SU-DHL-6 (cell line): ENCODE results near the gene RUFY4.

Source experiments
- H2AFZ ChIP-seq: fragments of 200-600 bp; sonication (generic); 2 replicates; pipeline ENCODE4 v1.6.1; 2014; ENCODE audit warnings: low read depth, mild to moderate bottlenecking, moderate library complexity, mixed read lengths, antibody characterized with exemption, low read length; ENCODE audit not compliant: severe bottlenecking
- H3F3A ChIP-seq: fragments of 200-600 bp; shearing (Covaris generic); 2 replicates; pipeline ENCODE4 v1.6.0; 2016; ENCODE audit warnings: antibody characterized with exemption, mild to moderate bottlenecking; ENCODE audit not compliant: insufficient read depth
- H3K27ac ChIP-seq: fragments of 200-600 bp; sonication (generic); 2 replicates; pipeline ENCODE4 v1.5.1; 2016; ENCODE audit warnings: low read depth, mild to moderate bottlenecking, low read length, moderate library complexity, mixed read lengths
- H3K27me3 ChIP-seq: fragments of 200-600 bp; sonication (generic), shearing (Covaris generic); 2 replicates; pipeline ENCODE4 v1.6.0; 2014; ENCODE audit warnings: mild to moderate bottlenecking, low read length
- H3K36me3 ChIP-seq: fragments of 200-600 bp; sonication (generic); 2 replicates; pipeline ENCODE4 v1.6.1; 2014; ENCODE audit warnings: mild to moderate bottlenecking, low read length, mixed read lengths
- H3K4me2 ChIP-seq: fragments of 300-600, 200-600 bp; shearing (Covaris generic), sonication (generic); 2 replicates; pipeline ENCODE4 v1.6.0; 2014; ENCODE audit warnings: low read length, low read depth, mild to moderate bottlenecking; ENCODE audit not compliant: poor library complexity, severe bottlenecking
- H3K4me3 ChIP-seq: fragments of 200-600 bp; sonication (generic); 2 replicates; pipeline ENCODE4 v1.5.1; 2014; ENCODE audit warnings: antibody characterized with exemption, low read length, mild to moderate bottlenecking, mixed read lengths; ENCODE audit not compliant: insufficient read depth, poor library complexity, severe bottlenecking
- H3K79me2 ChIP-seq: fragments of 200-600 bp; sonication (generic); 2 replicates; pipeline ENCODE4 v1.6.1; 2014; ENCODE audit warnings: mild to moderate bottlenecking, low read length, moderate library complexity; ENCODE audit not compliant: insufficient read depth
- H3K9ac ChIP-seq: fragments of 200-600 bp; sonication (generic); 2 replicates; pipeline ENCODE4 v1.7.0; 2014; ENCODE audit warnings: mild to moderate bottlenecking, low read length
- H3K9me2 ChIP-seq: fragments of 200-600 bp; sonication (generic); replicated peaks from 2 replicates; pipeline ENCODE4 v1.6.1; 2014; ENCODE audit warnings: low read length; ENCODE audit not compliant: insufficient read depth
- H3K9me3 ChIP-seq: fragments of 200-600 bp; sonication (generic); 2 replicates; pipeline ENCODE4 v1.6.1; 2014; ENCODE audit warnings: low read length, mixed read lengths; ENCODE audit not compliant: insufficient read depth
- H4K20me1 ChIP-seq: fragments of 200-600 bp; sonication (generic); 2 replicates; pipeline ENCODE4 v1.6.1; 2014; ENCODE audit warnings: low read depth, mild to moderate bottlenecking, antibody characterized with exemption, low read length, moderate library complexity, mixed read lengths
- CTCF ChIP-seq: fragments of 200-600 bp; sonication (generic); IDR thresholded peaks from one replicate; pipeline ENCODE4 v1.5.1; 2017; ENCODE audit warnings: antibody characterized with exemption, mild to moderate bottlenecking, low read length, moderate library complexity; ENCODE audit not compliant: insufficient read depth, poor library complexity, severe bottlenecking
- EZH2phosphoT487 ChIP-seq: fragments of 200-600 bp; sonication (generic), shearing (Covaris generic); conservative IDR thresholded peaks from 2 replicates; pipeline ENCODE4 v1.6.1; 2018; ENCODE audit warnings: mild to moderate bottlenecking, antibody characterized with exemption, low read length, moderate library complexity, mixed read lengths

Gene RUFY4

GRCh38 chr2:218081695-218082094 lies 12.6 kb downstream of the RUFY4 start:
- H3K9me2 ChIP-seq: no peaks in the 10 kb centered on the region
- no peak overlapping the region for H3K27ac ChIP-seq
- H3K9me3 ChIP-seq: no peaks in the 10 kb centered on the region
- H3K4me3 ChIP-seq: no peak overlapping the region
- no peak overlapping the region for H3K4me2 ChIP-seq
- H3F3A ChIP-seq: no peaks in the 10 kb centered on the region
- H4K20me1 ChIP-seq: no peaks in the 10 kb centered on the region
- H2AFZ ChIP-seq: no peak overlapping the region
- H3K27me3 ChIP-seq: no peaks in the 10 kb centered on the region
- no peaks in the 10 kb centered on the region for H3K79me2 ChIP-seq
- H3K36me3 ChIP-seq: no peaks in the 10 kb centered on the region
- TF ChIP-seq CTCF (no peak), EZH2phosphoT487 (no peak)
- H3K9ac ChIP-seq: no peak overlapping the region

DNA sequence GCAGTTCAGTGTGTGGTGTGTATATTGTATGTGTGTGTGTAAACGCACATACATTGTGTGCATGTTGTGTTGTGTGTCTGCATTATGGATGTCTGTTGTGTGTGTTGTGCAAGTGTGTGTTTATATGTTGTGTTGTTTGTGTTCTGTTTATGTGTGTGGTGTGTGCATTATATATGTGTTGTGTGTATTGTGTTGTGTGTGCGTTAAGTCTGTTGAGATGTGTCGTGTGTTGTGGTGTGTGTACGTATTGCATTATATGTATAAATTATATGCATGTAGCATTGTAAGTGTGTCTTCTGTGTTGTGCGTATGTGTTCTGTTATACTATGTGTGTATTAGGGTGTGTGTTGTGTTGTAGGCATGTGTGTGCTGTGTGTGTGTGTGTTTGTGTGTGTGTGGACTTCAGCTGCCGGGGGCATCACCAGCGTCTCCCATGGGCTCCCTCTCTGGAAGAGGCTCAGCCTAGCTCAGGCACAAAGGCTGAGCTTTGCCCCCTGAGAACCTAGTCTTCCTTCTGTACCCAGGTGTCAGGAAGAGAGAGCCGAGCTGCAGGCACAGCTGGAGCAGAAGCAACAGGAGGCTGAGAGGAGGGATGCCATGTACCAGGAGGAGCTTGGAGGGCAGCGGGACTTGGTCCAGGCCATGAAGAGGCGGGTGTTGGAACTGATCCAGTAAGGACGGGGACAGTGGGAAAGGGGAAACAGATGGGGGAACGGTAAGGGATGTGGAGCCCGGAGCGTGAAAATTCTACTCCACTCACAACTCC lies 13.7 kb downstream of the RUFY4 start:
- H3K9me2 ChIP-seq: no peaks in the 10 kb centered on the region
- no peaks in the 10 kb centered on the region for H3K27me3 ChIP-seq
- no peaks in the 10 kb centered on the region for H3K9me3 ChIP-seq
- H3K79me2 ChIP-seq: no peaks in the 10 kb centered on the region
- H3K27ac ChIP-seq: no peak overlapping the region
- H3K9ac ChIP-seq: no peak overlapping the region
- no peak overlapping the region for H3K4me2 ChIP-seq
- H2AFZ ChIP-seq: no peak overlapping the region
- no peaks in the 10 kb centered on the region for H3F3A ChIP-seq
- TF ChIP-seq EZH2phosphoT487 (no peak), CTCF (no peak)
- no peak overlapping the region for H3K4me3 ChIP-seq
- H4K20me1 ChIP-seq: no peaks in the 10 kb centered on the region
- H3K36me3 ChIP-seq: no peaks in the 10 kb centered on the region

- no peaks in the 10 kb centered on the region for H3K9me2 ChIP-seq
Observed at GRCh38 chr2:218083352-218083676, 14.3 kb downstream of the RUFY4 start.

More at GRCh38 chr2:218083352-218083676, 14.3 kb downstream of the RUFY4 start:
- Histone ChIP-seq H3K4me3 (no peak overlapping the region), H2AFZ (no peak overlapping the region), H3K27me3 (no peaks in the 10 kb centered on the region), H4K20me1 (no peaks in the 10 kb centered on the region), H3K36me3 (no peaks in the 10 kb centered on the region), H3K79me2 (no peaks in the 10 kb centered on the region), H3K9ac (no peak overlapping the region), H3F3A (no peaks in the 10 kb centered on the region), H3K4me2 (no peak overlapping the region), H3K27ac (no peak overlapping the region), H3K9me3 (no peaks in the 10 kb centered on the region)
- TF ChIP-seq EZH2phosphoT487 (no peak), CTCF (no peak)
